Stimulated activated CD8-positive, alpha-beta memory T cell treated with anti-CD3 and anti-CD28 coated beads, Interleukin-4, amount 100 ng/mL, for 1 hour (primary cell): ENCODE data around the gene SLC11A2.
"Not testable (repeated sequence)": the region's sequence is repeated elsewhere in the genome, so short reads cannot be mapped to it uniquely, and the experiment has no call there.

Experiments used
- DNase-seq, 2 donors: peaks; one replicate each; pipeline ENCODE4 v3.0.0-alpha.2; 2020; ENCODE audit warnings: low read depth in 2 of 2, low spot score in 1 of 2

The SLC11A2 gene

DNA sequence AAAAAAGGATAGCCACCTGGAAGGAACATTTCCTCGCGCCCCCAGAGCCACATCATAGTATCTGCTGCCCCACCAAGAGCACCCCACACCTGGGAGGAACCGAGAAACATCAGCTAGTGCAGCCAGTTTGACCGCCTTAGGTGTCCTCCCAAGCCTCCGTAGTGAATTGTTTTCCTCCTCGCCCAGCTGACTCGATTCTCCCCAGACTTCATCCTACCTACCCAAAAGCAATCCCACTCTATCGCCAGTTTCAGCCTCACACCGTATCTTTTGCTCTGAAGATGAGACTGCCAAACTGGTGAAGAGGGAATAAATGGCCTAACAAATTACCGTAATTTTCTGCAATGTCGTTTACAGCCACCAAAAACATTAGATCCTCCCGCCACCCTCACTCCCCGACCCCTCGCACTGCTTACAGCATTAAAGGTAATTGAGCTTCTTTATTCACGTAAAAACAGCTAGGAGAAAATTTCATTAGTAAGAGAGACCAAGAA, 1.2 kb upstream of the SLC11A2 start:
- no peak for DNase-seq

GRCh38 chr12:51025338-51025835, 797 bp downstream of the SLC11A2 start:
- no peak for DNase-seq

DNA sequence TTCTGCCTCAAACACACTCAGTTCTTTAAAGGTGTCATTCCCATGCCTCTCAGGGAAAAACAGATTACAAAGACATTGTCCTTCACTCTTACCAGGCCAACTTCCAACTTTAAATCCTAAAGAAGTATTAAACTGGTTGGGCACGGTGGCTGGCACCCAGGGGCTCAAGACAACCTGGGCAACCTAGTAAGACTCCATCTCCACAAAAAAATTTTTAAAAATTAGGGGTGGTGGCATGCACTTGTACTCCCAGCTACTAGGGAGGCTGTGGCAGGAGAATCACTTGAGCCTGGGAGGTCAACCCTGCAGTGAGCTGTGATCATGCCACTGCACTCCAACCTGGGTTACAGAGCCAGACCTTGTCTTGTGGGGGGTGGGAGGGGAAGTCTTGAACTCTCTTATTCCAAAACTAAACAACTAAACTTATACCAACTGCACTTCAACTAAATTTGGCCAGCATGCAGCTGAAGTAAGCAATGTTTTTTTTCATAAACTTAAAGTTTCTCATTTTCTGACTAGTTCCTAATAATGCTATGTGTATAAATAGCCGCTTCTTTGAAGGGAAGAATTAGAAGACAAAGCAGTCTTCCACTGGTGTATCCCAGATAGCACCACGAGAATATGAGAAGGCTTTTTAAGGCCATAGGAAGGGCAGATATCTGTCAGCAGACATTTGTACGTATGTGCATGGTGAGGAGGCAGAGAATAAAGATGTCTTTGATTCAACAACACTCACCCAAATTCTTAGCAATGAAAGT, 2.4 kb downstream of the SLC11A2 start:
- no peak for DNase-seq

DNA sequence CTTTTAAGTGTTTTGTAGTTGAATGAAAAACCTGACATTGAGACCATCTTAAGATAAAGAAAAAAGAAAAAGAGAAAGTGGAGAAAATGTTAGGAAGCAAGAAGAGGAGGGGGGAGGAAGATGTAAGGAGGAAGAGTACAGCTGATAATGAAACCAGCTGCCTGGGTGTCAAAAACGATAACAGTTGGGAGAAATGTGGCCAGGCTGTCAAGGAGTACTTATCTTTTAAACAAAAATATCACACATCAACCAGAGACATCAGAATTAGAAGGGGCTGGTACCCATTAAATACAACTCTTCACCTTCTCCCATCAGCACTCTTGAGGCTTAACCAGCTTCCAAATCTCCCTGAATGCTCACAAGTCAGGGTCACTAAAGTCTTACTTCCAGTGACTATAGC, 4.5 kb downstream of the SLC11A2 start:
- no peak for DNase-seq

GRCh38 chr12:51020448-51021182, 5.6 kb downstream of the SLC11A2 start:
- no peak for DNase-seq

DNA sequence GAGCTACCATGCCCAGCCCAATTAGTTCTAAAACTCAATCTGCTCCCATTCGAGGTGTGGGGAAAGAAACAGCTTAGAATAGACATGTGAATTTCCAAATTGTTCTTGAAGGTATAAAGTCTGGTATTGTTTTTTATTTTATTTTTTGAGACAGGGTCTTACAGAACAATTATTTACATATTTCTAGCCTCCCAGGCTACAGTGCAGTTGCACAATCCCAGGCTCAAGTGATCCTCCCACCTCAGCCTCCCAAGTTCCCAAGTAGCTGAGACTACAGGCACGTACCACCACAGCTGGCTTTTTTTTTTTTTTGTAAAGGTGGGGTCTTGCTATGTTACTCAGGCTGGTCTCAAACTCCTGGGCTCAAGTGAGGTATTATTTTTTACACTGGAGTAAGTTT, 6.3 kb downstream of the SLC11A2 start:
- no peak for DNase-seq

- DNase-seq: no peak
These were observed 7.2 kb downstream of the SLC11A2 start for GRCh38 chr12:51018956-51019355.

- DNase-seq: no peak
These were observed 8.7 kb downstream of the SLC11A2 start for GRCh38 chr12:51017452-51017851.

DNA sequence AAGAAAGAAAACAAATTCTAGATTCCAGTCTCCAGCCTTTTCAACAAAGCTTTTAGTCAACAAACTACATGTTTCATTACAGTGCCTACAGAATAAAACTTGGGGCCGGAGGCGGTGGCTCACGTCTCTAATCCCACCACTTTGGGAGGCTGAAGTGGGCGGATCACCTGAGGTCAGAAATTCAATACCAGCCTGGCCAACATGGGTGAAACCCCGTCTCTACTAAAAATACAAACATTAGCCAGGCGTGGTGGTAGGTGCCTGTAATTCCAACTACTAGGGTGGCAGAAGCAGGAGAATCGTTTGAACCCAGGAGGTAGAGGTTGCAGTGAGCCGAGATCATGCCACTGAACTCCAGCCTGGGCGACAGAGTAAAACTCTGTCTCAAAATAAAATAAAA, 11.7 kb downstream of the SLC11A2 start:
- DNase-seq: not testable (repeated sequence)

DNA sequence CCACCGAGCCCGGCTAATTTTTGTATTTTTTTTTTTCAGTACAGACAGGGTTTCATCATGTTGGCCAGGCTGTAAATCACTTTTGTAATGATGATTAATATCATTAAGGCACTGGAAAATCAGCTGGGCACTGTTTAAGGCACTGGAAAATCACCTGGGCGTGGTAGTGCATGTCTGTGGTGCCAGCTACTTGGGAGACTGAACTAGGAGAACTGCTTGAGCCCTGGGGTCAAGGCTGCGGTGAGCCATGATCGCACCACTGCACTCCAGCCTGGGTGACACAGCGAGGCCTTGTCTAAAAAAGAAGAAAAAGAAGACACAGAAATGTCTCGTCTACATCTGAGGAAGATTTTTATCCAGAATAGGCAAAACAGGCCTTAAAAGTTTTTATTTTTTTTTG, 12.7 kb downstream of the SLC11A2 start:
- no peak for DNase-seq

DNA sequence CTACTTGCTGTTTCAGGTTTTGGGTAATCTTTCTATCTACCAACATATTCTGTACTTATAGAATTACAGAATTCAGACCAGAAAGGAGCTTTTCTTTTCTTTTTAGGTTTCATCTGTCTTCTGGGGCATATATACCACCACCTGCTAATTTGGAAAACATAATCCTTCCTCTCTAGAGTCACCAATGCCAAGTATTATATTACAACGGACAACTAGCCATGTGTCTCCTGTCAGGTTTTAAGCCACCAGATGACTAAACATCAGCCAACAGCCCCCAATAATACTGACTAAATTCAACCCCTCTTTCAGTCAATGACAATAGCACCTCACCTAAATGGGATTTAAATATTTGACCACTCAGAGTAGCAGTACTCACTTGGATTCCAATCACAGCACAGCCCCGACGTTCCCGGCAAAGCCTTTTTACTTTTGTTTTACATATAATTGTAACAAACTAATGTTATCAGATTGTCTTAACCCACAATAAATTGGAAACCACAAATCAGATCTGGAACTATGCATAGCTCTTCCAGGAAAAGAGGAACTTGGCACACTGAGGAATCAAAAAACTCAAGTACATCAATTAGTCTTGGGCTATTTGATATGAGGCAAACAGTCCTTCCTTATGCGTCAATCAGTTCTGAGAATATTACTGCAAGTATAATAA, 13.5 kb downstream of the SLC11A2 start:
- no peak for DNase-seq

GRCh38 chr12:51011955-51012354, 14.2 kb downstream of the SLC11A2 start:
- DNase-seq: no peak

- DNase-seq: peak in 1 of 2 donors; percentile 34
These were observed 17.1 kb downstream of the SLC11A2 start for GRCh38 chr12:51009056-51009440.

DNA sequence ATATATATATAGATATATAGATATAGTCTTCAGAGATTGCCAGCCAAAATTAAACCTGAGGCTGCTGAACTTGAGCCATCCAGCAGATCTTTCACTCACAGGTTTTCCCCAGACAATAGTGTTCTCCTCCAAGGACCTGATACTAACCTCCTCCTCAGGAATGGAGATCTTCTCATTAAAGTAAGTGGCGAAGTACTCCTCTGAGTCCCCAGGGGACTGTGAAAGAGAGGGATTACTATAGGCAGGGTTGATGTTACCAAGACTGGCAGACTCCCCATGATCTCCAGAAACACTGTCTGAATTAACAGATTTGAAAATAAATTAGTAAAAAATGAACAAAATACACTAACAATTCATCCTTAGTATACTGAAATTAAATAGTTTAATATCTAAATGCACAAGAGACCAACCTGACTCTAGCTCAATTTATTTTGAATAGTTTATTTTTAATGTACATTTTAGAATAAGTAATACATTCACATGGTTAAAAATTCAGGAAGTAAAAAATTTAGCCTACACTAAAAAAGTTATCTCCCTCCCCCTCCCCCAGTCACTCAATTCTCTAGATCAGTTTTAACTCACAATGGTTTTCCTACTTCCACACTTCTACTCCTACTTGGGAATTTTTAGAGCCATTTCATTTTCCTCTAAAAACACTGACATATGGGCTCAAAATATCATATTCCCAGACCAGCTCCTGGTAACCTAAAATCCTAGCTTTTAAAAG, 17.7 kb downstream of the SLC11A2 start:
- DNase-seq: no peak

GRCh38 chr12:51005671-51006070, 20.5 kb downstream of the SLC11A2 start:
- DNase-seq: no peak

DNA sequence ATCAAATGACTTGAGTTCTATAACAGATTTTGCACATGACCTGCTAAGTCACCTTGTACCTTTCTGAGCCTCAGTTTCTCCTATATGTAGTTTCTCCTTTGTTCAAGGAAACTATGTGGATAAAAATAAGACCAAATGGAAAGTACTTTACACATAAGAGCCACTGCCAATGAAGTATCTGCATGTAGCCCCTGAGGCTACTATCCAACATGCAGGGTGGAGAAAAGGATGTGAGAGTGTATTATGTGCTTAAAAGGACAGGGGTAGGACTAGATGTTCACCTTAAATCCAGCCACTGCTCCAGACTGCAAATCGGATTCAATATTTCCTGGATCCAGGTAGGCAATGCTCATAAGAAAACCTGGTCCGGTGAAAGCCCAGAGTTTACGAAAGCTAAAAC, 21.2 kb downstream of the SLC11A2 start:
- no peak for DNase-seq

- no peak for DNase-seq
These were observed 21.7 kb downstream of the SLC11A2 start for GRCh38 chr12:51004504-51004903.

DNA sequence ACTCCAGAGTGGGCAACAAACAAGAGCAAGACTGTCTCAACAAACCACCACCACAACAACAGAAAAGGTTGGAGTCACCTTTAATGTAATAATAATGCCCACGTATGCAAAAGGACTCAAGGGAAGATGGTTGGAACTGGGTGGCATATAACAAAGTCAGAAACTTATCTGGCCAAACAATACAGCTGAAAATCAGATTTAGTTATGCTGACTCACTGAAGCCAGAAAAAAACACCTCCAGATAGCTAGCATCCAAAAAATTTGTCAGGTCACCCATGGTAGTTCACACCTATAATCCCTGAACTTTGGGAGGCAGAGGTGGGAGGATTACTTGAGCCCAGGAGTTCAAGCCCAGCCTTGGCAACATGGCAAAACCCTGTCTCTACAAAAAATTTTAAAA, 24.4 kb downstream of the SLC11A2 start:
- DNase-seq: no peak

GRCh38 chr12:51000245-51000644, 25.9 kb downstream of the SLC11A2 start:
- DNase-seq: no peak

GRCh38 chr12:50999093-50999492, 27.1 kb downstream of the SLC11A2 start:
- no peak for DNase-seq

GRCh38 chr12:50992819-50993218, 33.4 kb downstream of the SLC11A2 start:
- no peak for DNase-seq
